Lower leg skin (tissue), 3 donors: ENCODE data around the gene USP20.

Experiments
- CTCF ChIP-seq, 3 donors: fragments of 450-650 bp; IDR thresholded peaks; one replicate each; pipeline ENCODE4 v1.5.1; 2016; ENCODE audit warnings: antibody characterized with exemption in 3 of 3, mild to moderate bottlenecking in 3 of 3, moderate library complexity in 2 of 3
- POLR2A ChIP-seq, 2 donors: fragments of 450-650 bp; IDR thresholded peaks; one replicate each; pipeline ENCODE4 v1.6.1; 2016 to 2017; ENCODE audit warnings: antibody characterized with exemption in 2 of 2, mild to moderate bottlenecking in 1 of 2, moderate library complexity in 1 of 2

DNA sequence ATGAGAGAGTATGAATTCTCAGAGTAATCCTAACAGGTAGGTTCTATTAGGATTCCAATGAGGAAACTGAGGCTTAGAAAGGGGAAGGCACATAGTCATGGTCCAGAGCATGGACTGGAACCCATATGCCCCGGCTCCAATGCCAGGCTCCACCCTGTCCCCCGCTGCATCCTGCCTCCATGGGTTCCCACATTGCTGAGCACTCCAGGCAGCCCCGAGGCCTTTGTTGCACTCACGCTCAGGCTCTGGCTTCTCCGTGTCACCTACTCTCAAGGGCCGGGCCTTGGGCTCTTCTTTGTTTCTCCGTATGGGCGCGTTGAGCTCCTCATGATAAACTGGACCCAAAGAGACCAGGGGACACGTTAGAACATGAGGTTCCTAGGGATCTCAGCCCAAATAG, 6.3 kb upstream of the USP20 start:
- TF ChIP-seq CTCF (IDR thresholded peaks at IDR 0.05) (no peak), POLR2A (IDR thresholded peaks at IDR 0.05) (no peak)
